GM18505 (cell line): ENCODE data around the gene APBA1.

Experiments used
- ATAC-seq: cut with Tn5 transposase; IDR thresholded peaks from one replicate; pipeline ENCODE4 v1.9.1; 2021; ENCODE audit not compliant: unreplicated experiment
- POLR2A ChIP-seq: IDR thresholded peaks from 4 replicates; pipeline ENCODE4 v1.6.1; 2011; ENCODE audit warnings: borderline replicate concordance; ENCODE audit not compliant: insufficient read depth, insufficient read length; ENCODE audit errors: extremely low read depth

APBA1 gene

DNA sequence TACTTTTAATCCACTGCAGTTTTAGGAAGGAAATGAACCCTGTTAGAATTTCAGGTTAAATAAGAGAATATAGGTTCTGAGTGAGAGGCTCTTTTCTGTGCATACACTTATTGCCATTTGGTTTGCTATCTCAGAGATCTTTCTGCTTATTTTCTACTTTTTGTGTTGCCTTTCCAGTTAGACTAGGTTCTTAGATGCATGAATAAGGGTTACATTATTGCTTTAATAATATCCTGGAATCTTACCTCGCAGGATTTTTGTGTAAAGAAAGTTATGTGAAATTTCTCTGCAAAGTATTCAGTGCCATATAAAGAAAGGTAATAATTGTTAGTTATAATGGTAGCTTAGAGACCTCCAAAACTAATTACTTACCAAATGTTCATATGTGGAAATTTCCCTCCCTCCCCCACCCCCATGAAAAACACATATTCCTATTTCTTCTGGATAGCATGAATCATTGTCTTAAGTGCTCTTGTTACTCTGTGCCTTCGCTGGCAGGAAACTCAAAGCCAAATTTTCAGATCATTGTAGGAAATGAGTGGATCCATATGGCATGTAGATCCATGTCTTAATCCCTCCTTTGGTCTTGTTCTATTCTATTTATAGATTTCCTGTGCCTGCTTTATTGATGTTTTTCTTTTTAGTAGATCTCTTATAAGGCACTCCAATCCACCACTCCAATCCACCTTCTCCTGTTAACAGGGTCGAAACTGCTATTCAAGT, 2.7 kb upstream of the APBA1 start:
- TF ChIP-seq POLR2A: no peak
- no peak for ATAC-seq

DNA sequence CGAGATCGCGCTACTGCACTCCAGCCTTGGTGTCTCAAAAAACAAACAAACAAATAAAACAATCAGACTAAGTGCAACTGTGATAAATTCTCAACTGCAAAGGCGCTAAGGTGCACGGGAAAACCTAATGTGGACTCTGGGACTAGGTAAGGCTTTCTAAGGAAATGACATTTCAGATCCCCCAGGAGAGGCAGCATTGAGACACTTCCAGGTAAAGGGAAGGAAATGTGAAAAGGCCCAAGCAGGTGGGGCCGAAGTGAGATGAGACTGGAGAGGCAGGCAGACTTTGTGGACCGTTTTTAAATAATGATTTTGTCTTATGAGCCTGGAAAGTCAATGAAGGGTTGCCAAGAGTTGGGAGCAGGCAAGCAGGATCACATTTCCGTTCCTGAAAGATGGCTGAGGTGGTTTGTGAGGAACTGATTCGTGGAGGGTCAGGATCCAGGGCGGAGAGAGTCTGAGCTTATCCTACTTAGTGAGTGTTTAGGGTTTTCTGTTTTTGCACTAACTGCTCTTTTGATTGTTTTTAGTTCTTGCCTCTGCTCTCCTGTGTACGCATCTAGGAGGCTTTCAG, 2.0 kb upstream of the APBA1 start:
- no peak for ATAC-seq

GRCh38 chr9:69673311-69673640, 1.1 kb upstream of the APBA1 start:
- no peak for ATAC-seq
- TF ChIP-seq POLR2A: no peak

More for the DNA sequence above, 2.0 kb upstream of the APBA1 start:
- no peak for TF ChIP-seq POLR2A

GRCh38 chr9:69672596-69673310, 582 bp upstream of the APBA1 start:
- peak; percentile 93 for ATAC-seq
- TF ChIP-seq POLR2A: no peak

GRCh38 chr9:69671311-69671878, 776 bp downstream of the APBA1 start:
- TF ChIP-seq POLR2A: no peak
- ATAC-seq: no peak

DNA sequence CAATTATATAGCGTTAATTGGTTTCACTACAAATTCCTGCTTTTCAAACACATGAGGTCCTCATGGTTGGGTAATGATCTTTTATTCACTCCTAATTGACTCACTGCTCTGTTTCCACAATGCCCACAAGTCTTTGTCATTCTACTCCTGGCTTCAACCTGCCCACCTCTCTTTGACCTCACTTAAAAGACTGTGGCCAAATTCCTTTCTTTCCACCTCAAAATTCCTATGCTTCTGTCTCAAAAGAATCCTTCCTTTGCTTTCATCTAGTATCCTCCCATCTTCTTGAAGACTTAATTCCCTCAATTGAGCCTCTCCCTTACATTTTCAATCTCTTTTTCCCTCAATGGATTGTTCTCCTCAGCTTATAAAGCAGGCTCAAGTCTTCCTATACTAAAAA, 4.9 kb downstream of the APBA1 start:
- TF ChIP-seq POLR2A: no peak
- ATAC-seq: no peak

- no peak for ATAC-seq
Observed at GRCh38 chr9:69660304-69660703, 11.9 kb downstream of the APBA1 start.

GRCh38 chr9:69658987-69659675, 13.0 kb downstream of the APBA1 start:
- TF ChIP-seq POLR2A: no peak
- ATAC-seq: no peak

More at GRCh38 chr9:69660304-69660703, 11.9 kb downstream of the APBA1 start:
- no peak for TF ChIP-seq POLR2A

DNA sequence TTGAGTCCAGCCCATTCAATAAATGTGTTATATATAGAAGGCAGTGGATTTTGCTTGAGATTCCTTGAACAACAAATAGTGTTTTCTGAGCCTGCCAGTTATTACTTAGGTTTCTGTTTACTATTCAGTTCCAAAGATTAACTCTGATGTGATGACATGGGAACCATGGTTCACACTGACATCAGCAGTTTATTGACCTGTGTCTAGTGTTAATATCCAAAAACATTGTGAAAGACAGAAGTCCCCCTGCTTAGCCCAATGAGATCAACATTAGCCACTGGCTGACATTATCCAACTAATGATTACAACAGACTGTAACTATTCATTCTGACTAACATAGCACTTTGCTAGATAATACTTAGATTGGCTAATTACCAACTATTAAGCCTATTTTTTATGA, 14.9 kb downstream of the APBA1 start:
- no peak for TF ChIP-seq POLR2A
- ATAC-seq: no peak

GRCh38 chr9:69655065-69655464, 17.1 kb downstream of the APBA1 start:
- ATAC-seq: no peak
- TF ChIP-seq POLR2A: no peak

- no peak for TF ChIP-seq POLR2A
- ATAC-seq: no peak
Observed at GRCh38 chr9:69653261-69653660, 18.9 kb downstream of the APBA1 start.

DNA sequence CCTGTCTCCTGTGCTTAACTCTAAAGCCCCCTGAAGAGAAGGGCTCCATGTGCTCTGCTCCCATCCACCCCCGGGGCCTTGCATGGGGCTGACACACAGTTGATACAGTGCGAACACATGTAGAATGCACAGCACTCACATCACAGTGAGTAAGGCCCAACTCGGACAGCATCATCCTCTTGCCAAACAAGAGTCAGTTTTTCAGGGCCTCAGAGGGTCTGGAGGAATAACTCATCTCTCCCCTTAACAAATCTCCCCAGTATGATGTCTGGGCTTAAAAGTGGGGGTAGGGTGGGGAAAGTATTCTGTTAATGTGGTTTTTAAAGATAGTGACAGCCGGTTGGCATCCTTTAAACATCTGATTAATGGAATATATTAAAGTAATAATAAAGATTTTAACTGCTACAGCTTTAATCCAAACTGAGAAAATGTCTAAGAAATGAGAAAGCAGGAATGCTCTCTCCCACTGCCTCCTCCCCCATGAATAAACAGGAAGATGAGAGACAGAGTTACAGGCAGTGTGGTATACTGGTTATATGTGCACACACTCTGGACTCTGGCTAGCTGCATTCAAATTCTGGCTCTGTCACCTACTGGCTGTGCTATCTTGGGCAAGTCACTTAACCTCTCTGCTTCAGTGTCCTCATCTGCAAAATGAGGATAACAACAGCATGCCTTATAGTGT, 22.5 kb downstream of the APBA1 start:
- no peak for TF ChIP-seq POLR2A
- no peak for ATAC-seq

GRCh38 chr9:69647804-69648203, 24.4 kb downstream of the APBA1 start:
- no peak for TF ChIP-seq POLR2A
- no peak for ATAC-seq
